D721Med (cell line): ENCODE data around the gene TAL1.
A peak's percentile ranks its signal among the peaks of the same experiment; 100 is the strongest.
"Not testable (repeated sequence)": the region's sequence is repeated elsewhere in the genome, so short reads cannot be mapped to it uniquely, and the experiment has no call there.

Source experiments
- DNase-seq: peaks from one replicate; pipeline ENCODE4 v3.0.0; 2011; ENCODE audit warnings: low spot score; ENCODE audit not compliant: insufficient read length
- FAIRE-seq: peaks from 2 replicates; lab custom pipeline; 2011; peaks lifted over from hg19 to GRCh38; lab: Jason Lieb, UNC
- TF ChIP-seq, protein P1 (sequence below): IDR thresholded peaks from 2 replicates; pipeline ENCODE4 v1.5.1; 2012; ENCODE audit warnings: mild to moderate bottlenecking, control low read depth; ENCODE audit not compliant: insufficient read depth; ENCODE audit errors: missing control alignments

Gene TAL1

DNA sequence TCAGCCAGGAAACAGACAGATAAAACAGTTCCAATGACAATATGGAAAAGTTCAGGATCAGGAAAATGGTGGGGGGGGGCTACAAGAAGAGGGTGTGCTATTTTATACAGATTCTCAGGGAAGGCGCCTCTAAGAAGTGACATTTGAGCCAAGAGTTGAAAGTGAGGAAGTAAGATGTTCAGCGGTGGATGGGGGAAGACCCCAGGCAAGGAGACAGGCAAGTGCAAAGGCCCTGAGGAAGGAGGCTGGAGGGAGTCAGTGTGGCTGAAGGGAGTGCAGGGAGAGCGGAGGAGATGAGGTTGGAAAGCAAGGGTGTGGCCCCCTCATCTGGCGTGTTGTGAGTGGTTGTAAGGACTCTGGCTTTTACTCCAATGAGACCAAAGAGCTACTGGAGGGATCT, 33.8 kb downstream of the TAL1 start:
- DNase-seq (no peak), FAIRE-seq (no peak)
- TF ChIP-seq, protein P1, sequence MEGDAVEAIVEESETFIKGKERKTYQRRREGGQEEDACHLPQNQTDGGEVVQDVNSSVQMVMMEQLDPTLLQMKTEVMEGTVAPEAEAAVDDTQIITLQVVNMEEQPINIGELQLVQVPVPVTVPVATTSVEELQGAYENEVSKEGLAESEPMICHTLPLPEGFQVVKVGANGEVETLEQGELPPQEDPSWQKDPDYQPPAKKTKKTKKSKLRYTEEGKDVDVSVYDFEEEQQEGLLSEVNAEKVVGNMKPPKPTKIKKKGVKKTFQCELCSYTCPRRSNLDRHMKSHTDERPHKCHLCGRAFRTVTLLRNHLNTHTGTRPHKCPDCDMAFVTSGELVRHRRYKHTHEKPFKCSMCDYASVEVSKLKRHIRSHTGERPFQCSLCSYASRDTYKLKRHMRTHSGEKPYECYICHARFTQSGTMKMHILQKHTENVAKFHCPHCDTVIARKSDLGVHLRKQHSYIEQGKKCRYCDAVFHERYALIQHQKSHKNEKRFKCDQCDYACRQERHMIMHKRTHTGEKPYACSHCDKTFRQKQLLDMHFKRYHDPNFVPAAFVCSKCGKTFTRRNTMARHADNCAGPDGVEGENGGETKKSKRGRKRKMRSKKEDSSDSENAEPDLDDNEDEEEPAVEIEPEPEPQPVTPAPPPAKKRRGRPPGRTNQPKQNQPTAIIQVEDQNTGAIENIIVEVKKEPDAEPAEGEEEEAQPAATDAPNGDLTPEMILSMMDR: no peak

DNA sequence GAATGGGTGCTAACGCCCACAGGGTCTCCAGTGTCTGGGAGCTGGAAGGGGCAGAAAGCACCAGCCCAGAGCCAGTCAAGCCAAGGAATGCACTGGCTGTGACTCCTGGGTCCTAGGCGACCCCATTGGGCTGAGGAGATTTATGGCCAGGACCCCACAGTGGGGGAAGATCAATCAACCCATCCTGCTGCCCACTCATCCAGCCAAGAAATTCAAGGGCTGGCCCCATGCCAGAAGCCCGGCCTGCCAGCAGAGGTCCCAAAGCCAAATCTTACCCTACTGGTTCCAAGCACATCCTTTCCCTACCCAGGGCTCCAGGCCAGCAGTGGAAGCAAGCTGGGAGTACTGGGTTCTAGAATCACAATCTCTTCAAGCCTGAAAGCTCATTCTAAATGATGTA, 35.4 kb downstream of the TAL1 start:
- FAIRE-seq (no peak), DNase-seq (no peak)
- TF ChIP-seq, protein P1: no peak

DNA sequence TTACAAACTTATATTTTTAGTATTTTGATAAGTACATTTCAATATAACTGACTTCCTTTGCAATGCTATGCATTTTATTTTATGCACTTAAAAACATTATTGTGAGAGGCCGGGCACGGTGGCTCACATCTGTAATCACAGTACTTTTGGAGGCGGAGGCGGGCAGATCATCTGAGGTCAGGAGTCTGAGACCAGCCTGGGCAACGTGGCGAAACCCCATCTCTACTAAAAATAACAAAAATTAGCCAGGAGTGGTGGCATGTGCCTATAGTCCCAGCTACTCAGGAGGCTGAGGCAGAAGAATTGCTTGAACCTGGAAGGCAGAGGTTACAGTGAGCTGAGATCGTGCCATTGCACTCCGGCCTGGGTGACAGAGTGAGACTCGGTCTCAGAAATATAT, 36.0 kb downstream of the TAL1 start:
- DNase-seq, FAIRE-seq: not testable (repeated sequence)

DNA sequence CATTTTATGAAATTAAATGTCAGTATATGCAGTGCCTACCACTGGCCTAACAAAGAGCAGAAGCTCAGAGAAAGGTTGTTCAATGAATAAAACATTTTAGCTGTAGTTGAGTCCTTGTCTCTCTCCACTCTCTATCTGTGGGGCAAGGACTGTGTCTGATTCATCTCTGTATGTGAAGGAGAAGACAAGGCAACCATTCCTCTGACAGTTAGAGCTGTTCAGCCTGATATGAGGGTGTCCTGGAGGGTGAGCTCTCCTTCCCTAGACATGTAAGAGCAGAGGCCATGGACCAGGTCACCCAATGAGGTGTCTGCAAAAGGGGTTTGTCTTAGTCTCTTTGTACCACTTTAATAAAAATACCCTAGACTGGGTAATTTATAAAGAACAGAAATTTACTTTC, 37.7 kb downstream of the TAL1 start:
- FAIRE-seq (no peak), DNase-seq (no peak)
- TF ChIP-seq, protein P1: no peak

DNA sequence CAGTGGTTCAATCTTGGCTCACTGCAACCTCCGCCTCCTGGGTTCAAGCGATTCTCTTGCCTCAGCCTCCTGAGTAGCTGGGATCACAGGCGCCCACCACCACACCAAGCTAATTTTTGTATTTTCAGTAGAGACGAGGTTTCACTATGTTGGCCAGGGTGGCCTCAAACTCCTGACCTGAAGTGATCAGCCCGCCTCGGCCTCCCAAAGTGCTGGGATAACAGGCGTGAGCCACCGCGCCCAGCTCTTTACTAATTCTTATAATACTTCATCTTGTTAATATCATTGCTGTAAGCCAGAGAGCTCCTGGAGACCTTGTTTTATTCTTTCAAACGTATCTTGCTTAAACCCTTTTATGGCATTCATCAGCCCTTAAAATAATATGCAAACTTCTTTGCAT, 38.5 kb downstream of the TAL1 start:
- not testable (repeated sequence) for FAIRE-seq, DNase-seq

DNA sequence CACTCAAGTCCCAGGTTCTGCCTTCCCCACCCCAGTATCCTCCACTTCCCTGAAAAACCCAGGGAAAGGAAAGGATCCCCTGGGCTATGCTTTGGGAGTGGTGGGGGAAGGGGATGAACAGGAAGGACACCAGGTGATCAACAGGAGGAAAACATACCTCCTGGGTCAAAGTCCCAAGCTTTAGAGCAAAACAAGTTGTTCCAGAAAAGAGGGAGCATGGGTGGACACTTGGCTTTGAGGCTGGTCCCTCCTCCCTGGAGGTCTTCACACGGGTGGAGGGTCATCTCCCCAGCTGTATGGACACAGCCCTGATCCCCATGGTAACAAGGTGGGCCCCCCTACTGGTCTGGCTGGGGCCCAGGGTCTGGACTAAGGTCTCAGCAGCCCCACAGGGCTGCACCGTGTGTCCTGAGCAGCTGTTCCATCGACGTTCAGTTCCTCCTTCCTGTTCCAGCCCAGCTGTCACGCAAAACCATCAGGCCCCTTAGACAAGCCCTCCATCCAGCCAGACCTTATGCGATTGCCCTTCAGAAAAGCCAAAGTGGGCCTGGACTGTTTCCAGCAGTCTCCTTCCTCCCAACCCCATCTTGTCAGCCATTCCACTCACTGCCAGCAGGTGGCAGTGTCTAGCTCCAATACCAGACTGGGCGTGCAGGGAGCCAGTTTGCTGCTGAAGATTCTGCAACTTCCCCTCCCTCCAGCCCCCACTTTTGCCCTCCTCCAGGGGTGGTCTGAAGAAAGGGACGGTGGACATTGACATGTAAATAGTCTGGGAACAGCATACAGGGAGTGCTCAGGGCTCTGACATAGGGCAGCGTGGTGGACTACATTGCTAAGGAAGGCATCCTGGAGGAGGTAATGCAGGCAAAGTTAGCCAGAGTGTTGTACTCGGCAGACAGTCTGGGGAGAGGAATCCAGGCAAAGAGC, 39.3 kb downstream of the TAL1 start:
- FAIRE-seq: no peak
- TF ChIP-seq, protein P1: peak; percentile 92
- DNase-seq: peak; percentile 58

DNA sequence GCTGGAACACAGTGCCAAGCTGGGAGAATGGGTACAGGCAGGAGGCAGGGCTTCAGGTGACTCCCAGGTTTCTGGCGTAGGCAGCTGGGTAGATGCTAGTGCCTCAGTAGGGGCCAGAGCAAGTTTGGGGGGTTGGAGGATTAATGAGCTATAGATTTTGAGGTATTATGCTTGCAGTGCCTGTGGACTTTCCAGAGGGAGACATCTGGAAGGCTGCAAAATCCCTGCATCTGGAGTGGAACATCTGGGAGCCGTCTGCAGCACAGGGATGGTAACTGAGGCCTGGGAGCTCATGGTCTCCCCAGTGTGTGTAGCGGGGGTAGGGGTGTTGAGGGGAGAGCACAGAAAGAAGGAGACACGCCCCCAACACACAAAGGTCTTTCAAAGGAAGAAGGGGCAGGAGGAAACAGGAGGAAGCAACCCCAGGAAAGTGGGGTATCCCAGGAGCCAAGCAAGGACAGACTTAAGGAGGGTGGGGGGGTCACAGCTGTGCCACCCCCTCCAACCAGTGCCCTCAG, 40.0 kb downstream of the TAL1 start:
- TF ChIP-seq, protein P1: no peak
- DNase-seq (no peak), FAIRE-seq (no peak)

DNA sequence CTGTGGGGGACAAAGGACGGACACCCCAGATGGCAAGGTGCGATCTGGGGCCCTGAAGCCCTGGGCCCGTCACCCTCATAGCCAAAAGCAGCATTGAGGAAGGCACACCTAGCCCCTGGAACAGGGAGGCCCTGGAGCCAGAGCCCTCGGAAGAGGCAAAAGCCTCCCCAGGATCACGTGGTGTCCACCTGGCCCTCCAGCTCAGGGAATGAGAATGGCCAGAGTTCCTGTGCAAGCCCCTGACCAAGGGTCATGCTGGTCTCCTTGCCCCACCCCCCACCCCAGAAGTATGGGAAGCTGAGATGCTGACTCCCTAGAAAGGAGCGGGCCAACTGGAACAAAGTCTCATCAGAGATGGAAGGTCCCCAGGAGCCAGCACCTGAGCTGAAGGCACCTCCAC, 41.2 kb downstream of the TAL1 start:
- no peak for DNase-seq
- no peak for FAIRE-seq
- TF ChIP-seq, protein P1: no peak
